ENCODE measurements around the gene GCAT.

DNA sequence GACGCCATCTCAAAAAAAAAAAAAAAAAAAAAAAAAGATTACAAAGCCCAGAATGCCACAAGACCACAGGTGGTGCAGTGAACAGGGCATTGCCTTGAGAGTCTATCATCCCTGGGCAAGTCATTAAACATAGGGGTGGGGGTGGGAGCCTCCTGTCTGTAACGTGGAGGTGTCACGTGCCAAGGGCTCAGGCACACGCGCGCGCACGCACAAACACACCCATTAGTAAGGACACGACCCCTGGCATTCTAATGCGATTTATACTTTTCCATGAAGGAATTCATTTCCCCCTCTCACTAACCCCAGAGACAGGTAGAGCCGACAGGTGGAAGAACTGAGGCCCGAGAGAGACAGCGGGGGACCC is 5.8 kb upstream of the GCAT start:
- TF ChIP-seq NCOA1 (CRISPR knock-in tag; IDR thresholded peaks at IDR 0.05) (no peak), NONO (IDR thresholded peaks at IDR 0.05) (no peak), NONO (CRISPR knock-in tag; conservative IDR thresholded peaks at IDR 0.05) (no peak), ZBTB7A (CRISPR knock-in tag; IDR thresholded peaks at IDR 0.05) (no peak), EP300 (IDR thresholded peaks at IDR 0.05; ENCODE audit: low read depth in 2 of 2, low read length in 2 of 2) (no peak), EP300 (CRISPR knock-in tag; IDR thresholded peaks at IDR 0.05; ENCODE audit: borderline replicate concordance) (no peak), BHLHE40 (IDR thresholded peaks at IDR 0.05; ENCODE audit: low read length) (peak; percentile 65), MEIS1 (CRISPR knock-in tag; IDR thresholded peaks at IDR 0.05; ENCODE audit: borderline replicate concordance) (no peak), BRD4 (CRISPR knock-in tag; IDR thresholded peaks at IDR 0.05) (no peak)
- TF ChIP-seq, protein P1, sequence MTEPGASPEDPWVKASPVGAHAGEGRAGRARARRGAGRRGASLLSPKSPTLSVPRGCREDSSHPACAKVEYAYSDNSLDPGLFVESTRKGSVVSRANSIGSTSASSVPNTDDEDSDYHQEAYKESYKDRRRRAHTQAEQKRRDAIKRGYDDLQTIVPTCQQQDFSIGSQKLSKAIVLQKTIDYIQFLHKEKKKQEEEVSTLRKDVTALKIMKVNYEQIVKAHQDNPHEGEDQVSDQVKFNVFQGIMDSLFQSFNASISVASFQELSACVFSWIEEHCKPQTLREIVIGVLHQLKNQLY (CRISPR knock-in tag; IDR thresholded peaks at IDR 0.05), result no peak
- TF ChIP-seq, protein P2, sequence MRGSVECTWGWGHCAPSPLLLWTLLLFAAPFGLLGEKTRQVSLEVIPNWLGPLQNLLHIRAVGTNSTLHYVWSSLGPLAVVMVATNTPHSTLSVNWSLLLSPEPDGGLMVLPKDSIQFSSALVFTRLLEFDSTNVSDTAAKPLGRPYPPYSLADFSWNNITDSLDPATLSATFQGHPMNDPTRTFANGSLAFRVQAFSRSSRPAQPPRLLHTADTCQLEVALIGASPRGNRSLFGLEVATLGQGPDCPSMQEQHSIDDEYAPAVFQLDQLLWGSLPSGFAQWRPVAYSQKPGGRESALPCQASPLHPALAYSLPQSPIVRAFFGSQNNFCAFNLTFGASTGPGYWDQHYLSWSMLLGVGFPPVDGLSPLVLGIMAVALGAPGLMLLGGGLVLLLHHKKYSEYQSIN (CRISPR knock-in tag; IDR thresholded peaks at IDR 0.05; ENCODE audit: borderline replicate concordance), result no peak
- TF ChIP-seq, protein P3, sequence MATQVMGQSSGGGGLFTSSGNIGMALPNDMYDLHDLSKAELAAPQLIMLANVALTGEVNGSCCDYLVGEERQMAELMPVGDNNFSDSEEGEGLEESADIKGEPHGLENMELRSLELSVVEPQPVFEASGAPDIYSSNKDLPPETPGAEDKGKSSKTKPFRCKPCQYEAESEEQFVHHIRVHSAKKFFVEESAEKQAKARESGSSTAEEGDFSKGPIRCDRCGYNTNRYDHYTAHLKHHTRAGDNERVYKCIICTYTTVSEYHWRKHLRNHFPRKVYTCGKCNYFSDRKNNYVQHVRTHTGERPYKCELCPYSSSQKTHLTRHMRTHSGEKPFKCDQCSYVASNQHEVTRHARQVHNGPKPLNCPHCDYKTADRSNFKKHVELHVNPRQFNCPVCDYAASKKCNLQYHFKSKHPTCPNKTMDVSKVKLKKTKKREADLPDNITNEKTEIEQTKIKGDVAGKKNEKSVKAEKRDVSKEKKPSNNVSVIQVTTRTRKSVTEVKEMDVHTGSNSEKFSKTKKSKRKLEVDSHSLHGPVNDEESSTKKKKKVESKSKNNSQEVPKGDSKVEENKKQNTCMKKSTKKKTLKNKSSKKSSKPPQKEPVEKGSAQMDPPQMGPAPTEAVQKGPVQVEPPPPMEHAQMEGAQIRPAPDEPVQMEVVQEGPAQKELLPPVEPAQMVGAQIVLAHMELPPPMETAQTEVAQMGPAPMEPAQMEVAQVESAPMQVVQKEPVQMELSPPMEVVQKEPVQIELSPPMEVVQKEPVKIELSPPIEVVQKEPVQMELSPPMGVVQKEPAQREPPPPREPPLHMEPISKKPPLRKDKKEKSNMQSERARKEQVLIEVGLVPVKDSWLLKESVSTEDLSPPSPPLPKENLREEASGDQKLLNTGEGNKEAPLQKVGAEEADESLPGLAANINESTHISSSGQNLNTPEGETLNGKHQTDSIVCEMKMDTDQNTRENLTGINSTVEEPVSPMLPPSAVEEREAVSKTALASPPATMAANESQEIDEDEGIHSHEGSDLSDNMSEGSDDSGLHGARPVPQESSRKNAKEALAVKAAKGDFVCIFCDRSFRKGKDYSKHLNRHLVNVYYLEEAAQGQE (IDR thresholded peaks at IDR 0.05; ENCODE audit: borderline replicate concordance in 1 of 2, low read depth in 1 of 2, low read length in 2 of 2), result no peak
